ENCODE data around the gene KDM2B. TPM values are rescaled to one million over a fixed set of nuclear protein-coding genes. Genes with fewer than 3 reads are reported as not detected.

Gene KDM2B
- total and polyA plus RNA-seq, 2 experiments from 2014 or later: 13.6 to 22.7 TPM

DNA sequence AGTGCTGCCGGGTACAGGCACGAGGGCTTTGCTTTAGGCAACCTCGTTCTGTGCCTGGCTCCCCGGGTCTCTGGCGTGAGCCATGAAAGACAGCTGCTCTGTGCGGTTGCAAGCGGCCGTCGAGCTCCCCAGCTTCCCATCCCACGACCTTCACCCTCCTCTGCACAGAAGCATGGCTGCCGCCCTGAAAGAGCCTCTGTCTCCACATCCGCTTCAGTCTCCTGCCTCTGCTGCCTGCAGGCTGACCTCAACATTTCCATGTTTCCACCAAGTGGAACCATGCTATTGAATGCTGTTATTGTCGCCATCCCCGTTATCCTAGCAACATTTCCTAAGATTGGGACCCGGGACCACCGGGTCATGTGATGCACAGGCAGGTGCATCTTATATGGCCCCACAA lies 57.1 kb downstream of the KDM2B start:
- H3K27ac ChIP-seq: no peak overlapping the region
- no peaks in the 10 kb centered on the region for H3K79me2 ChIP-seq
- no peaks in the 10 kb centered on the region for H3K36me3 ChIP-seq (replicated peaks; ENCODE audit: insufficient read depth, low read depth)
- no peak overlapping the region for H3K4me2 ChIP-seq
- TF ChIP-seq, protein P1, sequence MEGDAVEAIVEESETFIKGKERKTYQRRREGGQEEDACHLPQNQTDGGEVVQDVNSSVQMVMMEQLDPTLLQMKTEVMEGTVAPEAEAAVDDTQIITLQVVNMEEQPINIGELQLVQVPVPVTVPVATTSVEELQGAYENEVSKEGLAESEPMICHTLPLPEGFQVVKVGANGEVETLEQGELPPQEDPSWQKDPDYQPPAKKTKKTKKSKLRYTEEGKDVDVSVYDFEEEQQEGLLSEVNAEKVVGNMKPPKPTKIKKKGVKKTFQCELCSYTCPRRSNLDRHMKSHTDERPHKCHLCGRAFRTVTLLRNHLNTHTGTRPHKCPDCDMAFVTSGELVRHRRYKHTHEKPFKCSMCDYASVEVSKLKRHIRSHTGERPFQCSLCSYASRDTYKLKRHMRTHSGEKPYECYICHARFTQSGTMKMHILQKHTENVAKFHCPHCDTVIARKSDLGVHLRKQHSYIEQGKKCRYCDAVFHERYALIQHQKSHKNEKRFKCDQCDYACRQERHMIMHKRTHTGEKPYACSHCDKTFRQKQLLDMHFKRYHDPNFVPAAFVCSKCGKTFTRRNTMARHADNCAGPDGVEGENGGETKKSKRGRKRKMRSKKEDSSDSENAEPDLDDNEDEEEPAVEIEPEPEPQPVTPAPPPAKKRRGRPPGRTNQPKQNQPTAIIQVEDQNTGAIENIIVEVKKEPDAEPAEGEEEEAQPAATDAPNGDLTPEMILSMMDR (IDR thresholded peaks at IDR 0.05; ENCODE audit: poor library complexity): no peak
- TF ChIP-seq EZH2phosphoT487 (IDR thresholded peaks at IDR 0.05; ENCODE audit: low read depth, severe bottlenecking, unreplicated experiment) (no peak), EZH2 (IDR thresholded peaks at IDR 0.05; ENCODE audit: borderline replicate concordance) (no peak)
- no peaks in the 10 kb centered on the region for H3K4me1 ChIP-seq (ENCODE audit: insufficient read depth)
- no peak overlapping the region for H3K4me3 ChIP-seq
- WGBS (ENCODE audit: low lambda C conversion rate, missing lambda C conversion rate): 94% methylated on average over 16 of the region's 16 CpGs
- H2AFZ ChIP-seq: no peak overlapping the region
- H3K27me3 ChIP-seq: no peaks in the 10 kb centered on the region
- no peaks in the 10 kb centered on the region for H4K20me1 ChIP-seq (ENCODE audit: insufficient read depth, poor library complexity, severe bottlenecking)
- no peaks in the 10 kb centered on the region for H3K9me3 ChIP-seq (ENCODE audit: low read depth)
- no peaks in the 10 kb centered on the region for H3K9me2 ChIP-seq (replicated peaks; ENCODE audit: insufficient read depth)
- DNase-seq (ENCODE audit: low spot score): no peak

DNA sequence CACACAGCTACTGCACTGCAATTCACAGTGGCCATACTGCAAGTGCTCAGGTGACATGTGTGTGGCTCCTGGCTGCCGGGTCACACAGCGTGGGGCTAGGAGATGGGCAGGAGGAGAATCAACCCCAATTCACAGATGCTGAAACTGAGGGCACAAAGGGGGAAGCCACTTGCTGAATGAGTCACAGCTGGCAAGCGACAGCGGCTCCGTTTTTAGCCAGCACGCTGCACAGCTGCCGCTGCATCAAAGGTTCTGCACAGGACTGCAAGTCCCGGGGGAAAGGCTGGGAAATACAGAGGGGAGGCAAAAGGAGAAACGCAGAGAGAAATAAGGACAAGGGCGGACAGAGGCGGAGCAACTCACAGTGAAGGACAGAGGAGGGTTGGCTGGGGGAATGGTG lies 57.9 kb downstream of the KDM2B start:
- TF ChIP-seq, protein P1 (IDR thresholded peaks at IDR 0.05; ENCODE audit: poor library complexity): no peak
- Histone ChIP-seq H3K4me3 (no peak overlapping the region), H3K4me2 (no peak overlapping the region), H3K27me3 (no peaks in the 10 kb centered on the region), H3K36me3 (replicated peaks; ENCODE audit: insufficient read depth, low read depth) (no peaks in the 10 kb centered on the region), H3K27ac (no peak overlapping the region), H4K20me1 (ENCODE audit: insufficient read depth, poor library complexity, severe bottlenecking) (no peaks in the 10 kb centered on the region), H2AFZ (no peak overlapping the region), H3K9me2 (replicated peaks; ENCODE audit: insufficient read depth) (no peaks in the 10 kb centered on the region), H3K4me1 (ENCODE audit: insufficient read depth) (no peaks in the 10 kb centered on the region), H3K79me2 (no peaks in the 10 kb centered on the region), H3K9me3 (ENCODE audit: low read depth) (no peaks in the 10 kb centered on the region)
- 94% methylated on average over 11 of the region's 11 CpGs for WGBS (ENCODE audit: low lambda C conversion rate, missing lambda C conversion rate)
- no peak for DNase-seq (ENCODE audit: low spot score)

DNA sequence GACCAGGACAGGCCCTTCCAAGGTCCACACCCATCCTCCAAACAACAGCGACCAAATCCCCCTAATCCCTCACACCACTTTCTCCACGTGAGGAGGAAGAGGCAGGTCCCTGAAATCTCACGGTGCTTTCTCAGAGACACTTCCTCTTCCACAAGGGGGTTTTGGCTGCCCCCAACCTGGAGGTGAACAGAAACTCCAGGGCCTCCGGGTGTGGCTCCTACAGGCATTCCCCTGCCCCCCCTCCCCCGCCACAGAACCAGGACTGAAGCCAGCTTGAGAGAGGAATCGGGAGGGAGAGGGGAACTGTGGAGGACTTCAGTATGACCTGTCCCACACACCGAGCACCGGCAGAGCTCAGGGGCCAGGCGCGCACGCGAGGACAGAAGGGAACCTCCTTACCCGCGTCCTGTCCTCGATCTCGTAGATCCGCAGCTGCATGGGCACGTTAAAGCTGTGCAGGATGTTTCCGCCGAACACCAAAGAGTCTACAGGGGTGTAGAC lies 60.2 kb downstream of the KDM2B start:
- Histone ChIP-seq H3K79me2 (no peaks in the 10 kb centered on the region), H3K36me3 (replicated peaks; ENCODE audit: insufficient read depth, low read depth) (no peaks in the 10 kb centered on the region), H3K4me2 (no peak overlapping the region), H3K9me3 (ENCODE audit: low read depth) (no peaks in the 10 kb centered on the region), H3K27me3 (no peaks in the 10 kb centered on the region), H3K4me1 (ENCODE audit: insufficient read depth) (no peaks in the 10 kb centered on the region), H3K27ac (no peak overlapping the region), H3K9me2 (replicated peaks; ENCODE audit: insufficient read depth) (no peaks in the 10 kb centered on the region), H2AFZ (no peak overlapping the region), H4K20me1 (ENCODE audit: insufficient read depth, poor library complexity, severe bottlenecking) (no peaks in the 10 kb centered on the region), H3K4me3 (no peak overlapping the region)
- TF ChIP-seq, protein P1 (IDR thresholded peaks at IDR 0.05; ENCODE audit: poor library complexity): no peak
- TF ChIP-seq EZH2phosphoT487 (IDR thresholded peaks at IDR 0.05; ENCODE audit: low read depth, severe bottlenecking, unreplicated experiment): no peak
- TF ChIP-seq EZH2 (IDR thresholded peaks at IDR 0.05; ENCODE audit: borderline replicate concordance): no peak
- WGBS (ENCODE audit: low lambda C conversion rate, missing lambda C conversion rate): 81% methylated on average over 20 of the region's 20 CpGs
- no peak for DNase-seq (ENCODE audit: low spot score)

DNA sequence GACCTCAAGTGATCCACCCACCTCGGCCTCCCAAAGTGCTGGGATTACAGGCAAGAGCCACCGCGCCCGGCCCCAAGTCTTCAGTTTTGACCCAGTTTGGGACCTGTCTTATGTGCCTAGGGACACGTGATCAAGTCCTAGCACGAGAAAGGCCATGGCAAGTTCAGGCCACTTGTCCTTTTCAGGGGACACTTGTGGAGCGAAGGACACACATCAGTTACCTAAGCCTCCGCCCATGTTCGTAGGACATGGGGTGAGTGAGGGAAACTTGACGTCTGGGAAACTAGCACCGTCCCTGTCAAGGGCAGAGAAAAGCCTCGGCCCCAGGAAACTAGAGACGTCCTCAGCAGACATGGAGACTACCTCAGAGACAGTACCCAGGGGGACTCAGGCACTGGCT lies 60.7 kb downstream of the KDM2B start:
- H3K79me2 ChIP-seq: no peaks in the 10 kb centered on the region
- TF ChIP-seq, protein P1 (IDR thresholded peaks at IDR 0.05; ENCODE audit: poor library complexity): no peak
- no peak for TF ChIP-seq EZH2phosphoT487 (IDR thresholded peaks at IDR 0.05; ENCODE audit: low read depth, severe bottlenecking, unreplicated experiment)
- no peak for TF ChIP-seq EZH2 (IDR thresholded peaks at IDR 0.05; ENCODE audit: borderline replicate concordance)
- H3K27me3 ChIP-seq: no peaks in the 10 kb centered on the region
- DNase-seq (ENCODE audit: low spot score): no peak
- H4K20me1 ChIP-seq (ENCODE audit: insufficient read depth, poor library complexity, severe bottlenecking): no peaks in the 10 kb centered on the region
- H2AFZ ChIP-seq: no peak overlapping the region
- 93% methylated on average over 13 of the region's 13 CpGs for WGBS (ENCODE audit: low lambda C conversion rate, missing lambda C conversion rate)
- no peak overlapping the region for H3K27ac ChIP-seq
- H3K4me2 ChIP-seq: no peak overlapping the region
- H3K9me2 ChIP-seq (replicated peaks; ENCODE audit: insufficient read depth): no peaks in the 10 kb centered on the region
- no peaks in the 10 kb centered on the region for H3K9me3 ChIP-seq (ENCODE audit: low read depth)
- H3K36me3 ChIP-seq (replicated peaks; ENCODE audit: insufficient read depth, low read depth): no peaks in the 10 kb centered on the region
- no peak overlapping the region for H3K4me3 ChIP-seq
- no peaks in the 10 kb centered on the region for H3K4me1 ChIP-seq (ENCODE audit: insufficient read depth)
